ENCODE measurements around the gene METTL16.

Gene METTL16

GRCh38 chr17:2377659-2378058, 134.0 kb downstream of the METTL16 start:
- no peak for DNase-seq

DNA sequence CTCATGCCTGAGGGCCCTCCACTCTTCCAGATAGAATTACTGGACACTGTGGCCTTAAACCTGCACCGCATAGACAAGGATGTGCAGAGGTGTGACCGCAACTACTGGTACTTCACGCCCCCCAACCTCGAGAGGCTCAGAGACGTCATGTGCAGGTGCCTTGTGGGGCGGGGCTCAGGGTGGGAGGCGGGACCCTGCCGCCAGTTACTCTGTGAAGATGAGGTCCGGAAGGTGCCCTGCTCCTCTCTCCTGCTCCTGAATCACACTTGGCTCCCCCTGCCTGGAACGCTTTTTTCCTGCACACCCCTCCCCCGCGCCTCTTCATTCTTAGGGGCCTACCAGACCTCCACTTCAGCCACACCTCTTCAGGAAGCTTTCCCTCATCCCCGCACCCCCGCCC, 135.6 kb downstream of the METTL16 start:
- DNase-seq: no peak

GRCh38 chr17:2375406-2375805, 136.3 kb downstream of the METTL16 start:
- DNase-seq: no peak

GRCh38 chr17:2374549-2375285, 137.0 kb downstream of the METTL16 start:
- no peak for DNase-seq

DNA sequence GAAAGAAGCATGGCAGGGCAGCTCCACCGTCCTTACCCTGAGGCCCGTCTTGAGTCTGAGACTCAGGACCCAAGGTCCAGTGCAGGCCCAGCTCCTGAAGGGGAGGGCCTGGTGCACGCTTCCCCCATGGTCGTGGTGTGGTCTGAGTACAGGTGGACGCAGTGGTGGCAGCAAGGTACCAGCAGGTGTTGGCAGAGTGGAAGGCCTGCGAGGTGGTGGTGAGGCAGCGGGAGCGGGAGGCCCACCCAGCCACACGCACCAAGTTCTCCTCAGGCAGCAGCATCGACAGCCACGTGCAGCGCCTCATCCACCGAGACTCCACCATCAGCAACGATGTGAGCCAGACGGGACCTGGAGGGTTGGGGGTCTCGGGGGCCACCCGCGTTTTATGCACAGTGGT, 138.5 kb downstream of the METTL16 start:
- DNase-seq: no peak

DNA sequence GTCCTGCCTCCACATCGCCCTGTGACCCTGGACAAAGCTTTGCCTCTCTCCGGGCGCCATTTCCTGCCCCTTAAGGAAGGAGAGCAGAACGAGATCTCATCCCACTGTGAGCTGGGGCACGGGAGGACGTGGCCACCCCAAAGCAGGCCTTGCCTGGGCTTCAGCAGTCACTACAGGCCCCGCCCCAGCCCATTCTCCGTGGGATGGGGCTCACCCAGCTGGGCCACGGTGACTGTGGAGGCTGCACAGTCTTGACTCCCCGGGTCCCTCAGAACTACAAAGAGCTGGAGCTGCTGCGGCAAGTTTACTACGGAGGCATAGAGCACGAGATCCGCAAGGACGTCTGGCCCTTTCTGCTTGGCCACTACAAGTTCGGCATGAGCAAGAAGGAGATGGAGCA, 139.0 kb downstream of the METTL16 start:
- DNase-seq: no peak

DNA sequence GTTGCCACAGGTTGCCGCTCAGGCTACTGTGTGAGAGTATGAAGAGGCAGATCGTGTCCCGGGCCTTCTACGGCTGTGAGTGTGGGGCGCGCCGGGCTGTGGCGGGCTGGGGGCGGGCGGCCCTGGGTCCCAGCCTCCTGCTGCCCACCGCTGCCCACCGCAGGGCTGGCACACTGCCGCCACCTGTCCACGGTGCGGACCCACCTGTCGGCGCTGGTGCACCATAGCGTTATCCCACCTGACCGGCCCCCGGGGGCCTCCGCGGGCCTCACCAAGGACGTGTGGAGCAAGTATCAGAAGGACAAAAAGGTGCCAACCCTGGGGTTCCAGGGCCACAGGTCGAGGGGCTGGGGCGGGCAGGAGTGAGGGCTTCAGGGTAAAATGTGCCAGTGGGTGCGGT, 139.5 kb downstream of the METTL16 start:
- DNase-seq: no peak

DNA sequence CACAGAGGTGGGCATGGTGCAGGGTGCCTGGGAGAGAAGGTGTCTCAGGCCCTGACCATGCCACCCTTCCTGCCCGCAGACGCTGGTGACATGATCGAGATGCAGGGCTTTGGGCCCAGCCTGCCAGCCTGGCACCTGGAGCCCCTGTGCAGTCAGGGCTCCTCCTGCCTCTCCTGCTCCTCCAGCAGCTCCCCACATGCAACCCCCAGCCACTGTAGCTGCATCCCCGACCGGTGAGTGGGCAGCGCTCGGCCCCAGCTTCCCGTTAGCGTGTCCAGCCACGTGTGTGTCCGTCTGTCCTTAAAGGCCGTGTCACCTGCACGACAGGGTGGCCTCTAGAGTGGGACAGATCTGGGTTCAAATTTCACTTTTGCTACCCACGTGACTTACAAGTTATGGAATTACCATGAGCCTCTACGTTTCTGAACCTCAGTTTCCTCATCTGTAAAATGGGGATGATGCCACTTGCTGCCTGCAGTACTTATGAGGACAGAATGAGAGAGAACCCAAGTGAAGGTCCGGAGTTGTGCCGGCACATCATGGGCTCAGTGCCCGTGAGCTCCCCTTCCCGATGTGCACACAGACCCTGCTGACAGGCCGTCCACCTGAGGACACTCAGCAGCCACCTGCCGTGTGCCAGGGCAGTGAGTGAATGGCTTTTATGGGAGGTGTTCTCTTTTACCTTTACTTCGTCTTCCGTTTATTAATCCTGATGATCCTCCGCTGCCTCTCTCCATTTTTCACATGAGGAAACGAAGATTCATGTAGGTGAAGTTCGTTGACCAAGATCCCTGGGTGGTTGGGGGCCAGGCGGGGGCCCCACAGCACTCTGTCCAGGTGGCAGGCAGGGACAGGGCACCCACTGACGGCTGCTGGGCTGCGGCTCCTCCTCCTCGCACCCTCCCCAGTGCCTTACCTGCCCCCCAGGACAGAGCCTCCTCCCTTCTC, 140.2 kb downstream of the METTL16 start:
- DNase-seq: no peak

DNA sequence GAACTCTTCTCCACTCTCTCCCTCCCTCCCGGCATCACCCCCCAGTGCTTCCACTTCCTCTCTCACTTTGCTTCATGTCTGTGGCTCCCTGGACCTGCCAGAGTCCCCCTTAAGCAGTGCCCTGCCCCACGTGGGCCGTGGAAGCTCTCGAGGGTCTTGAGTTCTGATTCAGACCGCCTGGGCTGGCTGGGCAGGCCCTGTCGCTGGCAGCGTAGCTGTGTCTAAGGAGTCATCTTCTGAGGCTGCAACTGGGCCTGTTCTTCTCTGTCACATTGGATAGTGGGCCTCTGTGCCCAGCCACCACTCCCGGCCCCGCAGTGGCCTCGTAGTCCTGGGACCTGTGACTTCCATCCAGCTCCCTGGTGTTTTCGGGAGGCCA, 141.5 kb downstream of the METTL16 start:
- no peak for DNase-seq

GRCh38 chr17:2369551-2370210, 142.0 kb downstream of the METTL16 start:
- DNase-seq: no peak

- DNase-seq: no peak
These were observed 142.6 kb downstream of the METTL16 start for GRCh38 chr17:2369039-2369438.

DNA sequence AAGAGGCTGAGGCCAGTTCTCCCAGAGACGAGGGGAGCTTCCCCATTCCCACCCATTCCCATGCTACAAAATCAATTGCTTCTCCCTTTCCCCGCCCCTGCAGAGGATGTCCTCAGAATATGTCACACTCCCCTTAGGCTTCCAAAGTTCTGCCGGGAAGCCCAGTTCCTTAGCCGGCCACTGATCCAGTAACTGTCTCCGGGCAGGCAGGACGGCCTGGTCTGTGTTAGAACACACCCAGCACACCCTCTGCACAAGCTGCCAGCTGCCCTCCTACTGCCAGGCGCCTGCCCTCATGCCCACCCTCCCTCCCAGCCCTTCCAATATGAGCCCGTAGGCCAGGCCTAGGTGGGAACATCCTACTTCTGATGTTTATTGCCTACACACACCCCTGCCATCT, 143.3 kb downstream of the METTL16 start:
- DNase-seq: no peak

GRCh38 chr17:2366747-2367494, 144.8 kb downstream of the METTL16 start:
- DNase-seq: no peak
